ENCODE measurements around the gene HOXD8. TPM values are rescaled to one million over a fixed set of nuclear protein-coding genes. Genes with fewer than 3 reads are reported as not detected.

Gene HOXD8
- polyA plus RNA-seq, 1 of the 3 experiments (the other 2 are of a cell fraction) = 6.4 TPM

- peaks cover 8% of the 10 kb centered on the region for H3F3A ChIP-seq (replicated peaks; ENCODE audit: insufficient read depth)
- 66% methylated on average over 7 of the region's 7 CpGs for WGBS (ENCODE audit: low lambda C conversion rate)
- no peaks in the 10 kb centered on the region for H3K36me3 ChIP-seq (replicated peaks in 1 of 2; ENCODE audit: control insufficient read depth in 1 of 2, insufficient read depth in 2 of 2, low read length in 1 of 2)
- ChIA-PET CTCF (interaction anchor here (0.7 to 17.7 kb wide), 9 partner anchors 9 to 1045 kb away, joined by 3 to 264 read pairs (median 4); partner anchors contain the start of genes HOXD12 and HOXD13), POLR2A (interaction anchor here (1.1 kb wide), 1 partner anchor 20 kb away, joined by 3 read pairs; the partner anchor contains the start of gene HOXD9)
- no peak overlapping the region for H2AFZ ChIP-seq (ENCODE audit: low read depth)
- no peaks in the 10 kb centered on the region for H3K9me2 ChIP-seq
- H3K4me1 ChIP-seq (ENCODE audit: control insufficient read depth in 1 of 2, insufficient read depth in 2 of 2, low read depth in 1 of 2, low read length in 1 of 2) = peaks cover 0 to 24% of the 10 kb centered on the region in 2 experiments; a peak in 3 of 4 replicates
- H3K4me3 ChIP-seq (ENCODE audit: low read depth in 2 of 2, low read length in 1 of 2) = no peak overlapping the region
- DNase-seq = no peak
- no peaks in the 10 kb centered on the region for H3K79me2 ChIP-seq (ENCODE audit: insufficient read depth)
- no peak overlapping the region for H3K4me2 ChIP-seq
- no peak overlapping the region for H3K9ac ChIP-seq
- no peak for TF ChIP-seq IRF3 (IDR thresholded peaks at IDR 0.05; ENCODE audit: low read depth, low read length)
- no peak for TF ChIP-seq RXRA (IDR thresholded peaks at IDR 0.05; ENCODE audit: borderline replicate concordance, low read depth)
- TF ChIP-seq FOXJ3 (CRISPR knock-in tag; IDR thresholded peaks at IDR 0.05) = no peak
- TF ChIP-seq ELF1 (IDR thresholded peaks at IDR 0.05) = no peak
- TF ChIP-seq GABPA (IDR thresholded peaks at IDR 0.05; ENCODE audit: low read depth) = no peak
- no peak for TF ChIP-seq POLR2AphosphoS5 (IDR thresholded peaks at IDR 0.05; ENCODE audit: low read depth, low read length)
- TF ChIP-seq CHD2 (IDR thresholded peaks at IDR 0.05; ENCODE audit: low read length, partially characterized antibody) = no peak
- H3K27me3 ChIP-seq (ENCODE audit: insufficient read depth) = peaks cover 97% of the 10 kb centered on the region
- no peaks in the 10 kb centered on the region for H3K9me3 ChIP-seq
- H3K27ac ChIP-seq (ENCODE audit: low read depth in 2 of 2, low read length in 1 of 2) = no peak overlapping the region
- H4K20me1 ChIP-seq (ENCODE audit: insufficient read depth) = no peaks in the 10 kb centered on the region
Observed at GRCh38 chr2:176102309-176102866, 27.1 kb upstream of the HOXD8 start.

GRCh38 chr2:176103194-176103593, 26.3 kb upstream of the HOXD8 start:
- POLR2A ChIA-PET = no interaction called here
- Histone ChIP-seq H3K4me2 (no peak overlapping the region), H3K4me1 (ENCODE audit: control insufficient read depth in 1 of 2, insufficient read depth in 2 of 2, low read depth in 1 of 2, low read length in 1 of 2) (peaks cover 0 to 18% of the 10 kb centered on the region in 2 experiments; a peak in 2 of 4 replicates), H3K9me2 (no peaks in the 10 kb centered on the region), H3K79me2 (ENCODE audit: insufficient read depth) (no peaks in the 10 kb centered on the region), H4K20me1 (ENCODE audit: insufficient read depth) (no peaks in the 10 kb centered on the region), H3K4me3 (ENCODE audit: low read depth in 2 of 2, low read length in 1 of 2) (no peak overlapping the region), H3F3A (replicated peaks; ENCODE audit: insufficient read depth) (peaks cover 8% of the 10 kb centered on the region), H3K27me3 (ENCODE audit: insufficient read depth) (peaks cover 91% of the 10 kb centered on the region), H3K36me3 (replicated peaks in 1 of 2; ENCODE audit: control insufficient read depth in 1 of 2, insufficient read depth in 2 of 2, low read length in 1 of 2) (no peaks in the 10 kb centered on the region), H2AFZ (ENCODE audit: low read depth) (no peak overlapping the region), H3K27ac (ENCODE audit: low read depth in 2 of 2, low read length in 1 of 2) (no peak overlapping the region), H3K9ac (no peak overlapping the region), H3K9me3 (no peaks in the 10 kb centered on the region)
- TF ChIP-seq EP300 (IDR thresholded peaks at IDR 0.05; ENCODE audit: borderline replicate concordance in 1 of 2, low read depth in 1 of 2, low read length in 1 of 2) (no peak), PBX3 (IDR thresholded peaks at IDR 0.05) (no peak), USF1 (IDR thresholded peaks at IDR 0.05; ENCODE audit: borderline replicate concordance, low read depth) (no peak), SMC3 (IDR thresholded peaks at IDR 0.05; ENCODE audit: low read depth, low read length) (no peak)
- no peak for DNase-seq
- CTCF ChIA-PET = interaction anchor here (0.6 to 17.7 kb wide), 12 partner anchors 8 to 1046 kb away, joined by 3 to 264 read pairs (median 6); partner anchors contain the start of genes EVX2, HOXD12, HOXD13 and HOXD9
- WGBS (ENCODE audit: low lambda C conversion rate) = 77% methylated on average over 7 of the region's 7 CpGs

All from SK-N-SH (cell line).